Keratinocyte (primary cell): Measurements from ENCODE around the gene CTAGE1.

Experiments used
- CTCF ChIP-seq, 3 experiments: IDR thresholded peaks in 1 of 3; conservative IDR thresholded peaks in 1 of 3; optimal IDR thresholded peaks in 1 of 3; 2 replicates in 2 of 3; 3 replicates in 1 of 3; pipeline versions ENCODE3 to v1.5.1; 2011; ENCODE audit warnings: low read length in 3 of 3, mild to moderate bottlenecking in 3 of 3, moderate library complexity in 2 of 3, control low read depth in 1 of 3, inconsistent platforms in 1 of 3; ENCODE audit not compliant: insufficient read depth in 2 of 3; ENCODE audit errors: extremely low read depth in 1 of 3
- EZH2 ChIP-seq: IDR thresholded peaks from one replicate; pipeline ENCODE4 v1.6.1; 2012; ENCODE audit warnings: inconsistent platforms, mild to moderate bottlenecking, low read length, moderate library complexity

- TF ChIP-seq CTCF (optimal IDR thresholded peaks at IDR 0.05 in 1 of 3, IDR thresholded peaks at IDR 0.05 in 1 of 3, conservative IDR thresholded peaks at IDR 0.05 in 1 of 3; ENCODE audit: extremely low read depth in 1 of 3, insufficient read depth in 2 of 3, low read length in 3 of 3) (no peak), EZH2 (no peak)
Measured at GRCh38 chr18:22455425-22456115, 37.9 kb upstream of the CTAGE1 start.
